Osteoblast (primary cell): ENCODE measurements around the gene RGS9. TPM values are rescaled to one million over a fixed set of nuclear protein-coding genes. Genes with fewer than 3 reads are reported as not detected.

Source experiments
- DNase-seq: peaks from one replicate; pipeline ENCODE4 v3.0.0; 2011; ENCODE audit warnings: low spot score, mixed read lengths; ENCODE audit not compliant: insufficient read length; ENCODE audit errors: missing footprints
- H2AFZ ChIP-seq: 2 replicates; pipeline ENCODE4 v1.6.0; 2011; ENCODE audit warnings: mild to moderate bottlenecking, low read length
- H3K27ac ChIP-seq: 2 replicates; pipeline ENCODE4 v1.5.1; 2011; ENCODE audit warnings: mild to moderate bottlenecking, low read depth, low read length, moderate library complexity
- H3K27me3 ChIP-seq: 2 replicates; pipeline ENCODE4 v1.6.0; 2012; ENCODE audit warnings: mild to moderate bottlenecking, control low read depth, inconsistent platforms, low read length, moderate library complexity; ENCODE audit not compliant: insufficient read depth
- H3K36me3 ChIP-seq: 2 replicates; pipeline ENCODE4 v1.5.1; 2011; ENCODE audit warnings: mild to moderate bottlenecking, low read length, control low read depth, moderate library complexity; ENCODE audit not compliant: insufficient read depth
- H3K4me1 ChIP-seq: 2 replicates; pipeline ENCODE4 v1.5.1; 2011; ENCODE audit warnings: mild to moderate bottlenecking, low read length, control low read depth, moderate library complexity; ENCODE audit not compliant: insufficient read depth
- H3K4me2 ChIP-seq: 2 replicates; pipeline ENCODE4 v1.6.0; 2011; ENCODE audit warnings: mild to moderate bottlenecking, low read length; ENCODE audit not compliant: insufficient read depth
- H3K4me3 ChIP-seq: fragments of 200-600 bp; sonication (generic); 3 replicates; pipeline ENCODE4 v1.5.1; 2012; ENCODE audit warnings: mild to moderate bottlenecking, low read length, inconsistent platforms; ENCODE audit not compliant: insufficient read depth
- H3K79me2 ChIP-seq: 2 replicates; pipeline ENCODE4 v1.6.0; 2012; ENCODE audit warnings: mild to moderate bottlenecking, low read length, control low read depth, inconsistent platforms; ENCODE audit not compliant: insufficient read depth
- H3K9me3 ChIP-seq: 2 replicates; pipeline ENCODE4 v1.5.1; 2011; ENCODE audit warnings: low read depth, low read length, control low read depth
- H4K20me1 ChIP-seq: 2 replicates; pipeline ENCODE4 v1.6.0; 2012; ENCODE audit warnings: mild to moderate bottlenecking, low read length, control low read depth; ENCODE audit not compliant: insufficient read depth
- total RNA-seq: library from RNA; depleted of rRNA; stranded (reverse); fragments of >200 nt; gene quantifications from 2 replicates; pipeline ENCODE4 v1.2.3, GENCODE V29; 2012
- TF ChIP-seq, protein P1 (sequence below): IDR thresholded peaks from 2 replicates; pipeline ENCODE4 v1.5.1; 2011; ENCODE audit warnings: mild to moderate bottlenecking, low read depth, low read length, moderate library complexity; ENCODE audit errors: extremely low read depth

RGS9 gene
- total RNA-seq, 1 donor, result 0.36 TPM

GRCh38 chr17:65219124-65219523, 82.0 kb downstream of the RGS9 start:
- Histone ChIP-seq H3K4me2 (no peak overlapping the region), H3K4me3 (no peak overlapping the region)
- DNase-seq, result peak; percentile 76

GRCh38 chr17:65219707-65220106, 82.5 kb downstream of the RGS9 start:
- H3K27me3 ChIP-seq, result peaks cover 32% of the 10 kb centered on the region
- H3K4me1 ChIP-seq, result no peaks in the 10 kb centered on the region
- no peak overlapping the region for H2AFZ ChIP-seq
- DNase-seq, result no peak
- H3K36me3 ChIP-seq, result no peaks in the 10 kb centered on the region
- no peak overlapping the region for H3K27ac ChIP-seq
- H3K79me2 ChIP-seq, result no peaks in the 10 kb centered on the region
- H3K9me3 ChIP-seq, result no peaks in the 10 kb centered on the region
- H3K4me3 ChIP-seq, result no peak overlapping the region
- TF ChIP-seq, protein P1, sequence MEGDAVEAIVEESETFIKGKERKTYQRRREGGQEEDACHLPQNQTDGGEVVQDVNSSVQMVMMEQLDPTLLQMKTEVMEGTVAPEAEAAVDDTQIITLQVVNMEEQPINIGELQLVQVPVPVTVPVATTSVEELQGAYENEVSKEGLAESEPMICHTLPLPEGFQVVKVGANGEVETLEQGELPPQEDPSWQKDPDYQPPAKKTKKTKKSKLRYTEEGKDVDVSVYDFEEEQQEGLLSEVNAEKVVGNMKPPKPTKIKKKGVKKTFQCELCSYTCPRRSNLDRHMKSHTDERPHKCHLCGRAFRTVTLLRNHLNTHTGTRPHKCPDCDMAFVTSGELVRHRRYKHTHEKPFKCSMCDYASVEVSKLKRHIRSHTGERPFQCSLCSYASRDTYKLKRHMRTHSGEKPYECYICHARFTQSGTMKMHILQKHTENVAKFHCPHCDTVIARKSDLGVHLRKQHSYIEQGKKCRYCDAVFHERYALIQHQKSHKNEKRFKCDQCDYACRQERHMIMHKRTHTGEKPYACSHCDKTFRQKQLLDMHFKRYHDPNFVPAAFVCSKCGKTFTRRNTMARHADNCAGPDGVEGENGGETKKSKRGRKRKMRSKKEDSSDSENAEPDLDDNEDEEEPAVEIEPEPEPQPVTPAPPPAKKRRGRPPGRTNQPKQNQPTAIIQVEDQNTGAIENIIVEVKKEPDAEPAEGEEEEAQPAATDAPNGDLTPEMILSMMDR, result no peak
- no peak overlapping the region for H3K4me2 ChIP-seq
- no peaks in the 10 kb centered on the region for H4K20me1 ChIP-seq

More at GRCh38 chr17:65219124-65219523, 82.0 kb downstream of the RGS9 start:
- H3K79me2 ChIP-seq, result no peaks in the 10 kb centered on the region
- TF ChIP-seq, protein P1, result peak; percentile 42
- H2AFZ ChIP-seq, result no peak overlapping the region
- no peaks in the 10 kb centered on the region for H3K36me3 ChIP-seq
- H3K27ac ChIP-seq, result no peak overlapping the region
- H3K9me3 ChIP-seq, result no peaks in the 10 kb centered on the region
- H4K20me1 ChIP-seq, result no peaks in the 10 kb centered on the region
- peaks cover 38% of the 10 kb centered on the region for H3K27me3 ChIP-seq
- H3K4me1 ChIP-seq, result no peaks in the 10 kb centered on the region

GRCh38 chr17:65220732-65221131, 83.6 kb downstream of the RGS9 start:
- peak; percentile 48 for DNase-seq
- Histone ChIP-seq H3K27ac (no peak overlapping the region), H3K4me1 (no peaks in the 10 kb centered on the region), H3K27me3 (peaks cover 31% of the 10 kb centered on the region), H3K4me3 (no peak overlapping the region), H3K79me2 (no peaks in the 10 kb centered on the region), H4K20me1 (no peaks in the 10 kb centered on the region), H2AFZ (no peak overlapping the region), H3K9me3 (no peaks in the 10 kb centered on the region), H3K36me3 (no peaks in the 10 kb centered on the region), H3K4me2 (no peak overlapping the region)
- TF ChIP-seq, protein P1, result no peak

DNA sequence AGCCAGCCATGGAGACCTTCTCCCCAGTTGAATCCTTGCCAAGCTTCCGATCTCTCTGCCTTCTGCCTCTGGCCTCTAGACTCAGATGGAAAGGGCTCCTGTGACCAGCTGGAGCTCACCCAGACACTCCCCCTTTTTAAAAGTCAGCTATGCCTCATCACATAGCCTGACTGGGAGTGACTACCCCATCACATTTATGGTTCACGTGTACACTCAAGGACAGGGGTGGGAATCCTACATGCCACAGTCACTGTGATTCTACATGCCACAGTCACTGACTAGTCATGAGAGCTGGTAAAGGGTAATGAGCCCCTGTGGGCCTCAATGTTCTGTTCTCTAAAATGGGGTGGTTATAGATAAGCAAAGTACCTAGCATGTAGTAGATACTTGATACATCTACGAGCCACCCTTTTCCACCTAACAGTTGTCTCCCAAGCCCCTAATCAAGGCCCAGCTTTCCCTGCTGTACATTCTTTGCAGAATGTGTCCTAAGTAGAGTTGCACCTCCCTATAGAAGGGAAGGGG, 85.1 kb downstream of the RGS9 start:
- Histone ChIP-seq H3K4me2 (no peak overlapping the region), H3K27ac (no peak overlapping the region), H2AFZ (no peak overlapping the region), H3K79me2 (no peaks in the 10 kb centered on the region), H4K20me1 (no peaks in the 10 kb centered on the region), H3K4me1 (no peaks in the 10 kb centered on the region), H3K36me3 (no peaks in the 10 kb centered on the region), H3K4me3 (no peak overlapping the region), H3K9me3 (no peaks in the 10 kb centered on the region), H3K27me3 (peaks cover 36% of the 10 kb centered on the region)
- no peak for DNase-seq
- TF ChIP-seq, protein P1, result no peak
